GM12873 (cell line): Measurements from ENCODE around the gene CEACAM7.

Experiments
- TF ChIP-seq, protein P1 (sequence below): IDR thresholded peaks from 2 replicates; pipeline ENCODE4 v1.5.1; 2012; ENCODE audit warnings: low read depth, mild to moderate bottlenecking, moderate library complexity, low read length, control low read depth; ENCODE audit not compliant: insufficient read depth; ENCODE audit errors: missing control alignments

CEACAM7 gene

DNA sequence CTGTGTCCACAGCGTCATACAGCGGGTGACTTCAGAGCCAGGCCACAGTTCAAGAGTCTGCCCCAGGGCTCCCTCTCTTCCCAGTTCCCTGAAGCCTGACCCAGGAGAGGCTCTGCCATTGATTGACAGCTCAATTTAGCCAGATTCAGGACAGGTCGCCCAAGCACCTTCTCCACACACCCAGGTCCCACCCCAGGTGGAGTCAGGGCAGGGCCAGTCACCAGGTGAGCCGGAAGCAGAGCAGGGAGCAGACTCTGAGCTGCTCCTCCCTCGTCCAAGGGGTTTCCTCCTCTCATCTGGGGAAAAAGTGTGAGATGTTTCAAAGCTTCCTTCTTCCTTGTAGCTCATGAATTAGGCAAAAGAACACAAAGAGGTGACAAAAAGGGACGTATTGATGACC lies 5.6 kb downstream of the CEACAM7 start:
- TF ChIP-seq, protein P1, sequence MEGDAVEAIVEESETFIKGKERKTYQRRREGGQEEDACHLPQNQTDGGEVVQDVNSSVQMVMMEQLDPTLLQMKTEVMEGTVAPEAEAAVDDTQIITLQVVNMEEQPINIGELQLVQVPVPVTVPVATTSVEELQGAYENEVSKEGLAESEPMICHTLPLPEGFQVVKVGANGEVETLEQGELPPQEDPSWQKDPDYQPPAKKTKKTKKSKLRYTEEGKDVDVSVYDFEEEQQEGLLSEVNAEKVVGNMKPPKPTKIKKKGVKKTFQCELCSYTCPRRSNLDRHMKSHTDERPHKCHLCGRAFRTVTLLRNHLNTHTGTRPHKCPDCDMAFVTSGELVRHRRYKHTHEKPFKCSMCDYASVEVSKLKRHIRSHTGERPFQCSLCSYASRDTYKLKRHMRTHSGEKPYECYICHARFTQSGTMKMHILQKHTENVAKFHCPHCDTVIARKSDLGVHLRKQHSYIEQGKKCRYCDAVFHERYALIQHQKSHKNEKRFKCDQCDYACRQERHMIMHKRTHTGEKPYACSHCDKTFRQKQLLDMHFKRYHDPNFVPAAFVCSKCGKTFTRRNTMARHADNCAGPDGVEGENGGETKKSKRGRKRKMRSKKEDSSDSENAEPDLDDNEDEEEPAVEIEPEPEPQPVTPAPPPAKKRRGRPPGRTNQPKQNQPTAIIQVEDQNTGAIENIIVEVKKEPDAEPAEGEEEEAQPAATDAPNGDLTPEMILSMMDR: no peak

DNA sequence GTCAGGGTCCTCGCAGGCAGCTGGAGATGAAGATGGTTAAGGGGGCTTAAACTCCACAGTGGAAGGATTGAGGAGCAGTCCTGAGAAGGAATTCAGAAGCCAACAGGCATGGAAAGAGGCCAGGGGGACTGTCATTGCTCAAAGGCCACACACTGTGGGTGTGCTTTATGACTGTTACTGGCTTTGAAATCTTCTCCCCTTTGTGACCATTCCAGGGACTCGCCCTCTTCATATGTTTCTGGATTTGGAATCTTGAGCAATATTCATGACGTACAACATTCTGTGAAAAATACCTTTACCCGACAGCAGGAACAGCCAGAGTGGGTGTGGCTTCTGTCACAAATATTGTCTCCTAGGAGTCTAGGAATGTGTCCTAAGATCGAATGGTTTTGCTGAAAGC lies 16.6 kb downstream of the CEACAM7 start:
- TF ChIP-seq, protein P1: no peak

DNA sequence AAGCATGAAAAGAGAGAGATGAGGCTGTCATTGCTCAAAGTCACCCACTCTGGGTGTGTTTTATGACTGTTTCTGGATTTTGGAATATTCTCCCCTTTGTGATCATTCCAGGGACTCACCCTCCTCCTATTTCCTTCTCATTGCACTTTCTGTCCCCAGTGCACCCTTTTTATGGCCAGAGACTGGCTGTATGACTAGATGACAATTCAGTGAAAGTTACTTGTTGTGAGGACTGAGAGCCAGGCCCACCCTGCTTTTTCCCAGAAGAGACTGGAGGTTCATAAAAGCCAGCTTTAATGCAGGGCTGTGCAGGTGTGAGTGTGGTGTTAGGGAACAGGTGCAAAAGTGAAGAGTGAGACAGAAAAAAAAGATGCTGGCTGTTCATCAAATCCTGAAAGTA lies 17.3 kb downstream of the CEACAM7 start:
- TF ChIP-seq, protein P1: no peak

DNA sequence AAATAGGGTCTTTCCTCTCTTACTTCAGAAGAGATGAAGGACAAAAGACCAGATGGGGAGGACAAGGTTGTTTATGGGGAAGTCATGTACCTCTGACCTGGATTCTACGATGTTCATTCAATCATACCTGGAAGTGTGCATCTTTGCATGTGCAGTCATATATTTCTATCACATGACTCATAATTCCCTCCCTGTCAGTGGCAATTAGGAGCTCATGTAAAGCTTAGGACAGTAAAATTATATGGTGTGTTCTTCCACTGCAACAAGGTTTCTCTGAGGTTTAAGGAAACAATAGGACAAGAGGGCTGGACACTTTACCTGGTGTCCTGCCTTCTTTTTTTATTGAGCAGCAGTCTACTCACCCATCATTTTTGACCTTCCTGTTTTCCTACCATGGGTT lies 19.8 kb downstream of the CEACAM7 start:
- TF ChIP-seq, protein P1: no peak

DNA sequence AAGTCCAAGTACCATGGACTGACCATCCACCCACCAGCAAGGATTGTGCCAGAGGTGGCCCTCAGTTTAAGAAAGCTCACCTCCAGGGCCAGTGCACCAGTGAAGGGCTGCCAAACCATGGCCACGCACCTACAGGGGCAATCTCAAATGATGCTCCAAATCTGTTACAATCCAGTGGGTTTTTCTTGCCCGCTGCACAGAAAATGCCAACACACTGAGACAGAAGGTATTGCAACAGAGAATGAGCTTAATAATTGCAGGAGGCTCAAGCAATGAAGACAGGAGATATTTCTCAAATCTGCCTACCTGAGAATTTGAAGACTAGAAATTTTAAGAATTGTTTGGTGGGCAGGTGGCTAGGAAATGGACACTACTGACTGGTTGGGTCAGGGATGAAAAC lies 22.0 kb downstream of the CEACAM7 start:
- TF ChIP-seq, protein P1: no peak

DNA sequence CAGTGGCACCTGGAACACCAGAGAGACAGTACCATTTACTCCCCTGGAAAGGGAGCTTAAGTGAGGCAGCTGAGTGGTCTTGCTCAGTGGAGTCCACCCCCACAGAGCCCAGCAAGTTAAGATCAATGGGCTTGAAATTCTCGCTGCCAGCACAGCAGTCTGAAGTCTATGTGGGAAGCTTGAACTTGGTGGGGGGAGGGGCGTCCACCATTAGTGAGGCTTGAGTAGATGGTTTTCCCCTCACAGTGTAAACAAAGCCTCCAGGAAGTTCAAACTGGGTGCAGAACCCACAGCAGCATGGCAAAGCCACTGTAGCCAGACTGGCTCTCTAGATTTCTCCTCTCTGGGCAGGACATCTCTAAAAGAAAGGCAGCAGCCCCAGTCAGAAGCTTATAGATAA lies 30.9 kb downstream of the CEACAM7 start:
- TF ChIP-seq, protein P1: no peak

DNA sequence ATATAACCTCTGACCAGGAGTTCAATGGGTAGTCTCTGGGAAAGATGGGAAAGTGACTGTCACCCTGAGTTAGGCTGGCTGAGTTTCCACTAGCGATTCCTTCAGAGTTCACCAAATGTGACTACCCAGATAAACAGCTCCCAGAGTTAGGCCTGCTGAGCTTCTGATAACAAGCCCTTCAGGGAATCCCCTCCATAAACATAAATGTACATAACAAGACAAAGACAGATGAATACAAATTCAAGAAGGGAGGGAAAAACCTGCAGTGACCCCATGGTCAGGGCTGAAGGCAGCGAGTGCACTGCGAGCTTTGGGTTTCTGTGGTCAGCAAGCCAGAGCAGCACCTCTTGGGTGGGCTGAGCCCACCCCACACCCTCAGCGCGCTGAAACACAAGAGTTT lies 35.8 kb downstream of the CEACAM7 start:
- TF ChIP-seq, protein P1: no peak
